Measurements from ENCODE around the gene SCN2B.
A peak's percentile ranks its signal among the peaks of the same experiment; 100 is the strongest.

The SCN2B gene

GRCh38 chr11:118175993-118176777 lies at the start of gene SCN2B:
Gene SCN2B (minus strand): TSS chr11:118176639. CDS start chr11:118176431, 208 bp downstream.
- DNase-seq: peak; percentile 7

- DNase-seq: no peak
Observed at GRCh38 chr11:118224511-118225188, 48.2 kb upstream of the SCN2B start, which contains the start of gene JAML. Gene JAML (minus strand): TSS chr11:118225011. CDS start chr11:118214866, 10,145 bp downstream.

GRCh38 chr11:118223992-118224391 lies 47.6 kb upstream of the SCN2B start:
- DNase-seq: no peak

- DNase-seq: no peak
Observed at GRCh38 chr11:118223570-118223969, 47.1 kb upstream of the SCN2B start.

GRCh38 chr11:118222437-118222836 lies 46.0 kb upstream of the SCN2B start:
- DNase-seq: no peak

GRCh38 chr11:118221419-118221818 lies 45.0 kb upstream of the SCN2B start:
- no peak for DNase-seq

- no peak for DNase-seq
Observed at GRCh38 chr11:118219732-118220131, 43.3 kb upstream of the SCN2B start.

GRCh38 chr11:118219244-118219643 lies 42.8 kb upstream of the SCN2B start:
- DNase-seq: no peak

- DNase-seq: no peak
Observed at GRCh38 chr11:118217575-118217974, 41.1 kb upstream of the SCN2B start.

- DNase-seq: no peak
Observed at GRCh38 chr11:118216621-118217481, 40.4 kb upstream of the SCN2B start.

- no peak for DNase-seq
Observed at GRCh38 chr11:118215765-118216164, 39.3 kb upstream of the SCN2B start.

- DNase-seq: no peak
Observed at GRCh38 chr11:118215262-118215661, 38.8 kb upstream of the SCN2B start.

GRCh38 chr11:118214210-118214914 lies 37.9 kb upstream of the SCN2B start:
- DNase-seq: no peak

- no peak for DNase-seq
Observed at GRCh38 chr11:118213781-118214180, 37.3 kb upstream of the SCN2B start.

GRCh38 chr11:118213201-118213600 lies 36.8 kb upstream of the SCN2B start:
- no peak for DNase-seq

- no peak for DNase-seq
Observed at GRCh38 chr11:118212781-118213191, 36.3 kb upstream of the SCN2B start.

GRCh38 chr11:118212131-118212725 lies 35.8 kb upstream of the SCN2B start:
- no peak for DNase-seq

- peak; percentile 7 for DNase-seq
Observed at GRCh38 chr11:118211006-118211405, 34.6 kb upstream of the SCN2B start.

- DNase-seq: no peak
Observed at GRCh38 chr11:118210323-118210722, 33.9 kb upstream of the SCN2B start.

GRCh38 chr11:118209033-118209432 lies 32.6 kb upstream of the SCN2B start:
- no peak for DNase-seq

GRCh38 chr11:118207079-118207478 lies 30.6 kb upstream of the SCN2B start:
- no peak for DNase-seq

GRCh38 chr11:118206391-118207031 lies 30.1 kb upstream of the SCN2B start:
- DNase-seq: no peak

Data from fibroblast of upper back skin (primary cell).